DND-41 (cell line): ENCODE measurements around the gene IMMP1L.

Experiments used
- ATAC-seq: fragments of 200-7000 bp; cut with Tn5 transposase; 3 replicates; pipeline ENCODE4 v1.9.1; 2021; ENCODE audit warnings: low read depth; ENCODE audit not compliant: insufficient read depth
- DNase-seq: peaks from one replicate; pipeline ENCODE4 v3.0.0-alpha.2; 2020
- H2AFZ ChIP-seq: 2 replicates; pipeline ENCODE4 v1.6.0; 2012; ENCODE audit warnings: low read depth, low read length
- H3K27ac ChIP-seq: 2 replicates; pipeline ENCODE4 v1.5.1; 2012; ENCODE audit warnings: low read length, inconsistent platforms
- H3K27me3 ChIP-seq: fragments of 200-600 bp; sonication (generic); 2 replicates; pipeline ENCODE4 v1.6.0; 2012; ENCODE audit warnings: low read length, mild to moderate bottlenecking, inconsistent platforms; ENCODE audit not compliant: insufficient read depth, poor library complexity
- H3K36me3 ChIP-seq: 2 replicates; pipeline ENCODE4 v1.5.1; 2012; ENCODE audit warnings: low read length, inconsistent platforms; ENCODE audit not compliant: insufficient read depth
- H3K4me1 ChIP-seq: 2 replicates; pipeline ENCODE4 v1.5.1; 2012; ENCODE audit warnings: mild to moderate bottlenecking, low read length; ENCODE audit not compliant: insufficient read depth
- H3K4me2 ChIP-seq: 2 replicates; pipeline ENCODE4 v1.6.0; 2012; ENCODE audit warnings: mild to moderate bottlenecking, moderate library complexity, low read length, inconsistent platforms; ENCODE audit not compliant: insufficient read depth
- H3K4me3 ChIP-seq, 2 experiments: fragments of 200-600 bp in 1 of 2; shearing (Covaris generic) in 1 of 2; 2 replicates each; pipeline ENCODE4 v1.5.1; 2012 to 2016; ENCODE audit warnings: inconsistent platforms in 2 of 2, low read length in 2 of 2, mild to moderate bottlenecking in 2 of 2, low read depth in 1 of 2, moderate library complexity in 1 of 2
- H3K79me2 ChIP-seq: 2 replicates; pipeline ENCODE4 v1.6.0; 2012; ENCODE audit warnings: low read length, inconsistent platforms; ENCODE audit not compliant: insufficient read depth
- H3K9ac ChIP-seq: 2 replicates; pipeline ENCODE4 v1.6.0; 2012; ENCODE audit warnings: low read depth, mild to moderate bottlenecking, inconsistent platforms, low read length, moderate library complexity
- H3K9me3 ChIP-seq: 2 replicates; pipeline ENCODE4 v1.5.1; 2012; ENCODE audit warnings: low read length, moderate library complexity, mild to moderate bottlenecking, inconsistent platforms; ENCODE audit not compliant: insufficient read depth, severe bottlenecking
- H4K20me1 ChIP-seq: 2 replicates; pipeline ENCODE4 v1.6.0; 2012; ENCODE audit warnings: low read length; ENCODE audit not compliant: insufficient read depth
- CTCF ChIP-seq: IDR thresholded peaks from 2 replicates; pipeline ENCODE4 v1.5.1; 2012; ENCODE audit warnings: borderline replicate concordance, low read length, moderate library complexity, mild to moderate bottlenecking; ENCODE audit not compliant: poor library complexity, severe bottlenecking; ENCODE audit errors: extremely low read depth
- EZH2 ChIP-seq: IDR thresholded peaks from 3 replicates; pipeline ENCODE4 v1.6.1; 2012; ENCODE audit warnings: borderline replicate concordance, low read depth, mild to moderate bottlenecking, moderate library complexity, low read length, inconsistent platforms; ENCODE audit not compliant: severe bottlenecking

Gene IMMP1L

DNA sequence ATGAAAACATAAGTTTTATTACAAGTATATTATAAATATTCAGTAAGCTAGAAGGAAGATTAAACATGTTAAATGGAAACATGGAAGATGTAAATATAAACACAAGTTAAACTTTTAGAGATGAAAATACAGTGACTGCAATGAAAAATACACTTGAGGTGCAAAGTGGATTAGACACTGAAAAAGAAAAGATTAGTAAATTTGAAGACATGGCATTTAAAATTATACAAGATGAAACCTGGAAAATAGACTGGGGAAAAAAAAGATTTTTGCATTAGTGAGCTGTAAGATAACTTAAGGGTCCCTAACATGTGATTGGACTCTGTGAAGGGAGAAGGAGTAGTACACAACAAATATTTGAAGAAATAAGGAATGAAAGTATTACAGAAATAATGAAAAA lies 33.4 kb upstream of the IMMP1L start:
- peaks cover 14% of the 10 kb centered on the region; the same call in 1 of the 2 replicates for H3K36me3 ChIP-seq
- no peaks in the 10 kb centered on the region for H3K79me2 ChIP-seq
- no peak for DNase-seq
- H3K27ac ChIP-seq: no peak overlapping the region
- no peaks in the 10 kb centered on the region for H3K4me1 ChIP-seq
- H2AFZ ChIP-seq: no peak overlapping the region
- H3K27me3 ChIP-seq: no peaks in the 10 kb centered on the region
- no peak for ATAC-seq
- no peak overlapping the region for H3K4me3 ChIP-seq
- no peaks in the 10 kb centered on the region for H4K20me1 ChIP-seq
- TF ChIP-seq EZH2 (no peak), CTCF (no peak)
- H3K9ac ChIP-seq: no peak overlapping the region
- H3K4me2 ChIP-seq: no peak overlapping the region
- H3K9me3 ChIP-seq: no peaks in the 10 kb centered on the region

GRCh38 chr11:31535479-31535878 lies 26.1 kb upstream of the IMMP1L start:
- Histone ChIP-seq H2AFZ (no peak overlapping the region), H3K9ac (no peak overlapping the region), H4K20me1 (no peaks in the 10 kb centered on the region), H3K27me3 (no peaks in the 10 kb centered on the region), H3K36me3 (no peaks in the 10 kb centered on the region; the same call in 1 of the 2 replicates), H3K4me2 (no peak overlapping the region), H3K27ac (no peak overlapping the region), H3K9me3 (no peaks in the 10 kb centered on the region), H3K79me2 (no peaks in the 10 kb centered on the region), H3K4me3 (no peak overlapping the region), H3K4me1 (no peaks in the 10 kb centered on the region)
- ATAC-seq: no peak
- no peak for TF ChIP-seq CTCF
- no peak for TF ChIP-seq EZH2
- DNase-seq: no peak

- ATAC-seq (no peak), DNase-seq (no peak)
- no peak overlapping the region for H3K27ac ChIP-seq
- H3K9me3 ChIP-seq: no peaks in the 10 kb centered on the region
- no peak overlapping the region for H3K4me3 ChIP-seq
- no peaks in the 10 kb centered on the region for H3K4me1 ChIP-seq
- H3K36me3 ChIP-seq: no peaks in the 10 kb centered on the region
- no peaks in the 10 kb centered on the region for H3K79me2 ChIP-seq
- no peak overlapping the region for H2AFZ ChIP-seq
- no peaks in the 10 kb centered on the region for H3K27me3 ChIP-seq
- no peak for TF ChIP-seq CTCF
- no peak for TF ChIP-seq EZH2
- H3K9ac ChIP-seq: no peak overlapping the region
- H3K4me2 ChIP-seq: no peak overlapping the region
- H4K20me1 ChIP-seq: no peaks in the 10 kb centered on the region
These were observed 21.9 kb upstream of the IMMP1L start for GRCh38 chr11:31531293-31531692.

GRCh38 chr11:31529701-31530100 lies 20.3 kb upstream of the IMMP1L start:
- no peak overlapping the region for H3K27ac ChIP-seq
- H3K9me3 ChIP-seq: no peaks in the 10 kb centered on the region
- H3K36me3 ChIP-seq: no peaks in the 10 kb centered on the region
- H3K4me3 ChIP-seq: no peak overlapping the region
- H3K27me3 ChIP-seq: no peaks in the 10 kb centered on the region
- ATAC-seq (no peak), DNase-seq (no peak)
- no peaks in the 10 kb centered on the region for H3K4me1 ChIP-seq
- TF ChIP-seq EZH2 (no peak), CTCF (no peak)
- no peak overlapping the region for H3K9ac ChIP-seq
- no peak overlapping the region for H3K4me2 ChIP-seq
- H4K20me1 ChIP-seq: no peaks in the 10 kb centered on the region
- H2AFZ ChIP-seq: no peak overlapping the region
- no peaks in the 10 kb centered on the region for H3K79me2 ChIP-seq
